ENCODE measurements around the gene KRTAP4-11. TPM values are rescaled to one million over a fixed set of nuclear protein-coding genes. Genes with fewer than 3 reads are reported as not detected.
"Not testable (repeated sequence)": the region's sequence is repeated elsewhere in the genome, so short reads cannot be mapped to it uniquely, and the experiment has no call there.

Gene KRTAP4-11
- total RNA-seq, 3 donors from 2014 or later (not counting 1 experiment from before 2014, with no cell fraction given): not detected

GRCh38 chr17:41140360-41141131 lies 22.4 kb upstream of the KRTAP4-11 start, which contains the start of gene KRTAP4-6:
KRTAP4-6 (minus strand) TSS chr17:41140544; CDS start chr17:41140487, 57 bp downstream.
- Mint-ChIP-seq H3K9me3 (peaks cover 4 to 5% of the 10 kb centered on the region in 2 donors), H3K4me3 (no peak within 1 kb of the TSS), H3K27ac (no peak within 1 kb of the TSS), H3K4me1 (no peaks in the 10 kb centered on the region), H3K36me3 (no peaks in the 10 kb centered on the region), H3K27me3 (ENCODE audit: low read depth in 2 of 2) (peaks cover 18 to 22% of the 10 kb centered on the region in 2 donors)
- TF ChIP-seq, protein P1, sequence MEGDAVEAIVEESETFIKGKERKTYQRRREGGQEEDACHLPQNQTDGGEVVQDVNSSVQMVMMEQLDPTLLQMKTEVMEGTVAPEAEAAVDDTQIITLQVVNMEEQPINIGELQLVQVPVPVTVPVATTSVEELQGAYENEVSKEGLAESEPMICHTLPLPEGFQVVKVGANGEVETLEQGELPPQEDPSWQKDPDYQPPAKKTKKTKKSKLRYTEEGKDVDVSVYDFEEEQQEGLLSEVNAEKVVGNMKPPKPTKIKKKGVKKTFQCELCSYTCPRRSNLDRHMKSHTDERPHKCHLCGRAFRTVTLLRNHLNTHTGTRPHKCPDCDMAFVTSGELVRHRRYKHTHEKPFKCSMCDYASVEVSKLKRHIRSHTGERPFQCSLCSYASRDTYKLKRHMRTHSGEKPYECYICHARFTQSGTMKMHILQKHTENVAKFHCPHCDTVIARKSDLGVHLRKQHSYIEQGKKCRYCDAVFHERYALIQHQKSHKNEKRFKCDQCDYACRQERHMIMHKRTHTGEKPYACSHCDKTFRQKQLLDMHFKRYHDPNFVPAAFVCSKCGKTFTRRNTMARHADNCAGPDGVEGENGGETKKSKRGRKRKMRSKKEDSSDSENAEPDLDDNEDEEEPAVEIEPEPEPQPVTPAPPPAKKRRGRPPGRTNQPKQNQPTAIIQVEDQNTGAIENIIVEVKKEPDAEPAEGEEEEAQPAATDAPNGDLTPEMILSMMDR (IDR thresholded peaks at IDR 0.05): no peak
- Histone ChIP-seq H3K36me3 (ENCODE audit: control insufficient read depth, insufficient read depth, low read length) (no peaks in the 10 kb centered on the region), H3K9me3 (ENCODE audit: control insufficient read depth, insufficient read depth, low read length) (no peaks in the 10 kb centered on the region), H3K4me1 (ENCODE audit: control insufficient read depth, insufficient read depth, low read length) (no peaks in the 10 kb centered on the region), H3K27ac (ENCODE audit: low read length) (no peak within 1 kb of the TSS), H3K4me3 (ENCODE audit: low read length) (no peak within 1 kb of the TSS), H3K27me3 (ENCODE audit: control insufficient read depth, insufficient read depth, low read length) (no peaks in the 10 kb centered on the region)
- intact Hi-C loops (cut with micrococcal nuclease): no loop called here
- 92% methylated on average over 6 of the region's 6 CpGs for WGBS (ENCODE audit: insufficient coverage)
- ATAC-seq (no peak), DNase-seq (no peak)

GRCh38 chr17:41139865-41140264 lies 21.7 kb upstream of the KRTAP4-11 start:
- H3K36me3 ChIP-seq (ENCODE audit: control insufficient read depth, insufficient read depth, low read length); H3K4me1 Mint-ChIP-seq; H3K27ac ChIP-seq (ENCODE audit: low read length); DNase-seq; intact Hi-C loops (cut with micrococcal nuclease); H3K9me3 ChIP-seq (ENCODE audit: control insufficient read depth, insufficient read depth, low read length); H3K4me1 ChIP-seq (ENCODE audit: control insufficient read depth, insufficient read depth, low read length); H3K4me3 ChIP-seq (ENCODE audit: low read length); H3K4me3 Mint-ChIP-seq; ATAC-seq; H3K27ac Mint-ChIP-seq; H3K36me3 Mint-ChIP-seq; H3K27me3 ChIP-seq (ENCODE audit: control insufficient read depth, insufficient read depth, low read length); H3K9me3 Mint-ChIP-seq: not testable (repeated sequence)
- 89% methylated on average over 12 of the region's 12 CpGs for WGBS (ENCODE audit: insufficient coverage)
- peaks cover 16 to 18% of the 10 kb centered on the region in 2 donors for H3K27me3 Mint-ChIP-seq (ENCODE audit: low read depth in 2 of 2)

- no peak for ATAC-seq
Observed at GRCh38 chr17:41133880-41134735, 15.9 kb upstream of the KRTAP4-11 start.

More at GRCh38 chr17:41133880-41134735, 15.9 kb upstream of the KRTAP4-11 start:
- Histone ChIP-seq H3K9me3 (ENCODE audit: control insufficient read depth, insufficient read depth, low read length) (no peaks in the 10 kb centered on the region), H3K36me3 (ENCODE audit: control insufficient read depth, insufficient read depth, low read length) (no peaks in the 10 kb centered on the region), H3K4me1 (ENCODE audit: control insufficient read depth, insufficient read depth, low read length) (no peaks in the 10 kb centered on the region), H3K27me3 (ENCODE audit: control insufficient read depth, insufficient read depth, low read length) (no peaks in the 10 kb centered on the region), H3K27ac (ENCODE audit: low read length) (no peak overlapping the region), H3K4me3 (ENCODE audit: low read length) (no peak overlapping the region)
- Mint-ChIP-seq H3K27me3 (ENCODE audit: low read depth in 2 of 2) (peaks cover 8 to 11% of the 10 kb centered on the region in 2 donors), H3K36me3 (no peaks in the 10 kb centered on the region), H3K9me3 (no peaks in the 10 kb centered on the region), H3K4me1 (no peaks in the 10 kb centered on the region), H3K4me3 (no peak overlapping the region), H3K27ac (no peak overlapping the region)
- WGBS (ENCODE audit: insufficient coverage): 11% methylated on average over 2 of the region's 2 CpGs
- TF ChIP-seq, protein P1 (IDR thresholded peaks at IDR 0.05): no peak
- intact Hi-C loops (cut with micrococcal nuclease): loop anchor here (5.0 kb wide), 1 partner anchor 42 kb away; no protein-coding TSS in a partner anchor
- peak in 1 of 2 donors; percentile 29 for DNase-seq
